CD4-positive, alpha-beta T cell (primary cell): ENCODE measurements around the gene TAT. TPM values are rescaled to one million over a fixed set of nuclear protein-coding genes. Genes with fewer than 3 reads are reported as not detected.

Experiments used
- ATAC-seq: fragments of 200-7000 bp; cut with Tn5 transposase; one replicate; pipeline ENCODE4 v1.10.0; 2022; ENCODE audit warnings: mild to moderate bottlenecking; ENCODE audit not compliant: poor library complexity
- CTCF ChIA-PET: fragments of 350-600 bp; sonication (Branson Sonifier 250); formaldehyde crosslinking; loops from one replicate; lab custom pipeline; 2021; ENCODE audit warnings: antibody characterized with exemption, inconsistent platforms; lab: Charles Lee
- POLR2A ChIA-PET: fragments of 350-600 bp; sonication (Branson Sonifier 250); formaldehyde crosslinking; loops from one replicate; lab custom pipeline; 2021; ENCODE audit warnings: antibody characterized with exemption, inconsistent platforms; lab: Charles Lee
- DNase-seq, 14 experiments: peaks; one replicate each; pipeline ENCODE4 v3.0.0-alpha.2; 2013 to 2020; ENCODE audit warnings: mixed read lengths in 2 of 14
- H3K27ac ChIP-seq, 2 donors: one replicate each; pipeline versions ENCODE4 v1.5.1 to v1.7.0; 2013; ENCODE audit warnings: low read length in 2 of 2, low read depth in 1 of 2, mild to moderate bottlenecking in 1 of 2
- H3K27me3 ChIP-seq, 2 experiments: 1 replicate in 1 of 2; 2 replicates in 1 of 2; pipeline versions ENCODE4 v1.6.1 to v1.7.0; 2013; ENCODE audit warnings: low read length in 2 of 2, control low read depth in 1 of 2, mild to moderate bottlenecking in 1 of 2, moderate library complexity in 1 of 2; ENCODE audit not compliant: insufficient read depth in 2 of 2, control insufficient read depth in 1 of 2
- H3K36me3 ChIP-seq: one replicate; pipeline ENCODE4 v1.6.1; 2013; ENCODE audit warnings: low read length, control low read depth; ENCODE audit not compliant: insufficient read depth
- H3K4me1 ChIP-seq: one replicate; pipeline ENCODE4 v1.6.1; 2013; ENCODE audit warnings: low read length, control low read depth; ENCODE audit not compliant: insufficient read depth
- H3K4me3 ChIP-seq: one replicate; pipeline ENCODE4 v1.5.1; 2013; ENCODE audit warnings: mild to moderate bottlenecking, low read length, moderate library complexity
- H3K9me3 ChIP-seq, 2 experiments: 1 replicate in 1 of 2; 2 replicates in 1 of 2; pipeline versions ENCODE4 v1.6.1 to v1.7.0; 2013; ENCODE audit warnings: low read length in 2 of 2, mild to moderate bottlenecking in 2 of 2, control low read depth in 1 of 2, moderate library complexity in 1 of 2; ENCODE audit not compliant: control insufficient read depth in 1 of 2, insufficient read depth in 1 of 2
- H3K27ac Mint-ChIP-seq: one replicate; pipeline ENCODE4 v1.8.0; 2020; ENCODE audit warnings: mixed read lengths
- H3K27me3 Mint-ChIP-seq: one replicate; pipeline ENCODE4 v1.8.0; 2021; ENCODE audit warnings: mixed read lengths
- H3K36me3 Mint-ChIP-seq: one replicate; pipeline ENCODE4 v1.8.0; 2021; ENCODE audit warnings: low read depth, mixed read lengths
- H3K4me1 Mint-ChIP-seq: one replicate; pipeline ENCODE4 v1.8.0; 2021; ENCODE audit warnings: low read depth, mixed read lengths
- H3K4me3 Mint-ChIP-seq: one replicate; pipeline ENCODE4 v1.8.0; 2020; ENCODE audit warnings: mild to moderate bottlenecking, mixed read lengths
- H3K9me3 Mint-ChIP-seq: one replicate; pipeline ENCODE4 v1.8.0; 2020; ENCODE audit warnings: mixed read lengths
- CTCF ChIP-seq: fragments of 200-600 bp; IDR thresholded peaks from one replicate; pipeline ENCODE4 v1.8.0; 2022; ENCODE audit warnings: antibody characterized with exemption, mild to moderate bottlenecking
- intact Hi-C, 2 experiments: fragments of 100-400 bp; cut with DNase I in 1 of 2; cut with micrococcal nuclease in 1 of 2; formaldehyde crosslinking; loops; one replicate each; pipeline versions ENCODE4 v1.15.1 to v1.9.0; 2023 to 2025; cut with DNase I, micrococcal nuclease
- total RNA-seq, 174 experiments: library from RNA in 2 of 174; stranded (reverse) in 2 of 174; gene quantifications; one replicate each; pipeline ENCODE4 v1.2.3 and lab custom pipeline; 2021 to 2026

Gene TAT
- total RNA-seq, 2 experiments from 2014 or later: not detected

- Mint-ChIP-seq H3K9me3 (no peaks in the 10 kb centered on the region), H3K4me1 (peaks cover 15% of the 10 kb centered on the region), H3K27me3 (peaks cover 15% of the 10 kb centered on the region), H3K4me3 (no peak overlapping the region), H3K36me3 (peaks cover 9% of the 10 kb centered on the region), H3K27ac (no peak overlapping the region)
- intact Hi-C loops: loop anchor here (5.0 to 10.0 kb wide), 7 partner anchors 107 to 1095 kb away; partner anchors contain the start of genes PHLPP2 (in 2 of the 2), AP1G1 (in 1 of the 2), DHX38 (in 1 of the 2) and TXNL4B (in 1 of the 2)
- Histone ChIP-seq H3K27me3 (no peaks in the 10 kb centered on the region), H3K27ac (no peak overlapping the region), H3K4me1 (peaks cover 12% of the 10 kb centered on the region), H3K9me3 (no peaks in the 10 kb centered on the region), H3K4me3 (no peak overlapping the region), H3K36me3 (no peaks in the 10 kb centered on the region)
- ATAC-seq (no peak), DNase-seq (no peak)
- POLR2A ChIA-PET: no interaction called here
- CTCF ChIA-PET: no interaction called here
- no peak for TF ChIP-seq CTCF
Measured at GRCh38 chr16:71569621-71570020, 7.3 kb downstream of the TAT start.

DNA sequence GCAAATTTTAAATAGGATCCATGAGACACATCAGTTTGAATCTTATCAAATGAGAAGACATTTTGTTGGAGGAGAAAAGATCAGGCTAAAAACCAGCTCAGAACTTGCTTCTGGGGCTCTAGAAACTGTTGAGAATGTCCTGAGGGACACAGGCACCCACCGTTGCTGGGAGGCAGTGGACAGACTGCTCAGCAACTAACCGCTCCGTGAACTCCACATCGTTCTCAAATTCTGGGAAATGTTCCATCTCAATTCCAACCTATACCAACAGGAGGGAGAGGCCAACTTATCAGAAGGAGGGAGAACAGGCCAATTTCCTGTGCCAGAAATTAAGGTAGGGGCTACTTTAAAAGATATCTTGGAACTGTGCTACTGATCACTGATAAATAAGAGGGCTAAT lies 8.3 kb downstream of the TAT start:
- H3K4me1 ChIP-seq: peaks cover 20% of the 10 kb centered on the region
- ATAC-seq: no peak
- no peaks in the 10 kb centered on the region for H3K36me3 ChIP-seq
- no peak overlapping the region for H3K27ac ChIP-seq
- H3K27ac Mint-ChIP-seq: no peak overlapping the region
- H3K27me3 Mint-ChIP-seq: peaks cover 15% of the 10 kb centered on the region
- no peak overlapping the region for H3K4me3 ChIP-seq
- peaks cover 16% of the 10 kb centered on the region for H3K36me3 Mint-ChIP-seq
- no peaks in the 10 kb centered on the region for H3K9me3 ChIP-seq
- H3K4me3 Mint-ChIP-seq: no peak overlapping the region
- CTCF ChIA-PET: no interaction called here
- no peak for TF ChIP-seq CTCF
- DNase-seq: no peak
- POLR2A ChIA-PET: no interaction called here
- intact Hi-C loops: loop anchor here (5.0 to 10.0 kb wide), 7 partner anchors 106 to 1096 kb away; partner anchors contain the start of genes PHLPP2 (in 2 of the 2), AP1G1 (in 1 of the 2), DHX38 (in 1 of the 2) and TXNL4B (in 1 of the 2)
- H3K27me3 ChIP-seq: no peaks in the 10 kb centered on the region
- H3K9me3 Mint-ChIP-seq: no peaks in the 10 kb centered on the region
- H3K4me1 Mint-ChIP-seq: peaks cover 22% of the 10 kb centered on the region

GRCh38 chr16:71567931-71568330 lies 9.0 kb downstream of the TAT start:
- no peaks in the 10 kb centered on the region for H3K36me3 ChIP-seq
- Mint-ChIP-seq H3K4me3 (no peak overlapping the region), H3K36me3 (peaks cover 16% of the 10 kb centered on the region), H3K4me1 (peaks cover 22% of the 10 kb centered on the region), H3K27ac (no peak overlapping the region), H3K27me3 (peaks cover 15% of the 10 kb centered on the region), H3K9me3 (no peaks in the 10 kb centered on the region)
- intact Hi-C loops: loop anchor here (2.0 to 10.0 kb wide), 8 partner anchors 106 to 1097 kb away; partner anchors contain the start of genes PHLPP2 (in 2 of the 2), AP1G1 (in 1 of the 2), DHX38 (in 1 of the 2) and TXNL4B (in 1 of the 2)
- POLR2A ChIA-PET: no interaction called here
- CTCF ChIA-PET: interaction anchor here (1.0 kb wide), 1 partner anchor 43 kb away, joined by 4 read pairs; no protein-coding TSS in a partner anchor
- DNase-seq (no peak), ATAC-seq (no peak)
- H3K27me3 ChIP-seq: no peaks in the 10 kb centered on the region
- H3K27ac ChIP-seq: no peak overlapping the region
- H3K4me1 ChIP-seq: peaks cover 20% of the 10 kb centered on the region
- H3K9me3 ChIP-seq: peaks cover 0 to under 1% of the 10 kb centered on the region in 2 experiments
- H3K4me3 ChIP-seq: no peak overlapping the region
- TF ChIP-seq CTCF: no peak
